Measurements from ENCODE around the gene RPS3.

DNA sequence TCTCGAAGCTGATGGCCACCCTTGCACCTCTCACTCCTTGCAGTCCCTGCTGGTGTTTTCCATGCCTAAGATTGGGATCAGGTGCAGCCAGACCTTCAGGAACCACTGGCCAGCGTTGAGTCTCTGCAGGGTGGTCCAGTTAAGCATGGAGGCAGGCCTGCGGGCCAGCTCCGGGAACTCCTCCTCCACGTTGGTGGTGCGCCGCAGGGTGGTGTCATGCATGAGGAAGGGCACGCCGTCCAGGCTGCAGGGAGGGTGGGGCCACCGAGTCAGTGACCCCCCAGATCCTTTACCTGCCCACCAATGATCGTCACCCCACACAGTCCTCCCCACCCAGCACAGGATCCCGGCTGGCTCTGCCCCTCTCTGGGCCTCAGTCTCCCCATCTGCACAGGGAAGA lies 43.7 kb downstream of the RPS3 start:
- TF ChIP-seq POLR2A (IDR thresholded peaks at IDR 0.05; ENCODE audit: low read depth, low read length) (no peak), POLR2AphosphoS5 (IDR thresholded peaks at IDR 0.05; ENCODE audit: insufficient read depth, low read depth, low read length) (no peak), FOS (IDR thresholded peaks at IDR 0.05; ENCODE audit: borderline replicate concordance, insufficient read depth, low read length) (no peak), EZH2 (IDR thresholded peaks at IDR 0.05; ENCODE audit: borderline replicate concordance, low read depth, low read length, severe bottlenecking) (no peak), MYC (IDR thresholded peaks at IDR 0.05; ENCODE audit: low read depth, low read length) (no peak), JUN (IDR thresholded peaks at IDR 0.05; ENCODE audit: borderline replicate concordance, insufficient read depth, insufficient read length, low read depth) (no peak), GATA2 (IDR thresholded peaks at IDR 0.05; ENCODE audit: insufficient read depth, insufficient read length, low read depth, low read length) (no peak)
- TF ChIP-seq, protein P1, sequence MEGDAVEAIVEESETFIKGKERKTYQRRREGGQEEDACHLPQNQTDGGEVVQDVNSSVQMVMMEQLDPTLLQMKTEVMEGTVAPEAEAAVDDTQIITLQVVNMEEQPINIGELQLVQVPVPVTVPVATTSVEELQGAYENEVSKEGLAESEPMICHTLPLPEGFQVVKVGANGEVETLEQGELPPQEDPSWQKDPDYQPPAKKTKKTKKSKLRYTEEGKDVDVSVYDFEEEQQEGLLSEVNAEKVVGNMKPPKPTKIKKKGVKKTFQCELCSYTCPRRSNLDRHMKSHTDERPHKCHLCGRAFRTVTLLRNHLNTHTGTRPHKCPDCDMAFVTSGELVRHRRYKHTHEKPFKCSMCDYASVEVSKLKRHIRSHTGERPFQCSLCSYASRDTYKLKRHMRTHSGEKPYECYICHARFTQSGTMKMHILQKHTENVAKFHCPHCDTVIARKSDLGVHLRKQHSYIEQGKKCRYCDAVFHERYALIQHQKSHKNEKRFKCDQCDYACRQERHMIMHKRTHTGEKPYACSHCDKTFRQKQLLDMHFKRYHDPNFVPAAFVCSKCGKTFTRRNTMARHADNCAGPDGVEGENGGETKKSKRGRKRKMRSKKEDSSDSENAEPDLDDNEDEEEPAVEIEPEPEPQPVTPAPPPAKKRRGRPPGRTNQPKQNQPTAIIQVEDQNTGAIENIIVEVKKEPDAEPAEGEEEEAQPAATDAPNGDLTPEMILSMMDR (IDR thresholded peaks at IDR 0.05; ENCODE audit: extremely low read depth in 1 of 2, insufficient read depth in 1 of 2, low read depth in 1 of 2, low read length in 2 of 2): no peak
- TF ChIP-seq, protein P2, sequence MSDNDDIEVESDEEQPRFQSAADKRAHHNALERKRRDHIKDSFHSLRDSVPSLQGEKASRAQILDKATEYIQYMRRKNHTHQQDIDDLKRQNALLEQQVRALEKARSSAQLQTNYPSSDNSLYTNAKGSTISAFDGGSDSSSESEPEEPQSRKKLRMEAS (IDR thresholded peaks at IDR 0.05; ENCODE audit: insufficient read depth, insufficient read length): no peak

Data from endothelial cell of umbilical vein (primary cell).